Mesenchymal stem cell (in vitro differentiated cells and primary cell): ENCODE data around the gene CDK6.

Experiments used
- DNase-seq: peaks from one replicate; pipeline ENCODE4 v3.0.0-alpha.2; 2013
- H2AFZ ChIP-seq: one replicate; pipeline ENCODE4 v1.6.1; 2013; ENCODE audit warnings: low read depth, mild to moderate bottlenecking, control low read depth, inconsistent platforms, low read length, moderate library complexity
- H2AK5ac ChIP-seq: 2 replicates; pipeline ENCODE4 v1.6.1; 2013; ENCODE audit warnings: low read length, moderate library complexity, mild to moderate bottlenecking, inconsistent platforms; ENCODE audit not compliant: severe bottlenecking
- H2BK120ac ChIP-seq: one replicate; pipeline ENCODE4 v1.6.1; 2013; ENCODE audit warnings: low read depth, mild to moderate bottlenecking, inconsistent platforms, low read length, moderate library complexity
- H2BK12ac ChIP-seq, 2 experiments: one replicate each; pipeline ENCODE4 v1.6.1; 2013; ENCODE audit warnings: inconsistent platforms in 2 of 2, low read length in 2 of 2, mild to moderate bottlenecking in 2 of 2, moderate library complexity in 2 of 2, control low read depth in 1 of 2
- H2BK15ac ChIP-seq: one replicate; pipeline ENCODE4 v1.6.1; 2013; ENCODE audit warnings: mild to moderate bottlenecking, low read depth, inconsistent platforms; ENCODE audit not compliant: poor library complexity, severe bottlenecking
- H2BK5ac ChIP-seq: 2 replicates; pipeline ENCODE4 v1.6.1; 2013; ENCODE audit warnings: low read depth, mild to moderate bottlenecking, low read length, control low read depth, inconsistent platforms; ENCODE audit not compliant: poor library complexity, severe bottlenecking
- H3K14ac ChIP-seq, 2 experiments: one replicate each; pipeline ENCODE4 v1.6.1; 2013; ENCODE audit warnings: inconsistent platforms in 2 of 2, low read length in 2 of 2, control low read depth in 1 of 2, mild to moderate bottlenecking in 1 of 2, moderate library complexity in 1 of 2
- H3K18ac ChIP-seq, 2 experiments: one replicate each; pipeline ENCODE4 v1.6.1; 2013; ENCODE audit warnings: inconsistent platforms in 2 of 2, low read length in 2 of 2, control low read depth in 1 of 2, low read depth in 1 of 2, mild to moderate bottlenecking in 1 of 2
- H3K23ac ChIP-seq, 2 experiments: one replicate each; pipeline ENCODE4 v1.6.1; 2013; ENCODE audit warnings: inconsistent platforms in 2 of 2, low read length in 2 of 2, mild to moderate bottlenecking in 2 of 2, moderate library complexity in 2 of 2, control low read depth in 1 of 2
- H3K27ac ChIP-seq: 2 replicates; pipeline ENCODE4 v1.5.1; 2013; ENCODE audit warnings: mild to moderate bottlenecking, moderate library complexity, low read length, control low read depth, inconsistent platforms; ENCODE audit not compliant: poor library complexity, severe bottlenecking
- H3K27me3 ChIP-seq, 2 experiments: 2 replicates each; pipeline versions ENCODE4 v1.6.1 to v1.7.0; 2013; ENCODE audit warnings: low read length in 2 of 2, mild to moderate bottlenecking in 2 of 2, moderate library complexity in 2 of 2, control low read depth in 1 of 2, inconsistent platforms in 1 of 2; ENCODE audit not compliant: control insufficient read depth in 1 of 2, insufficient read depth in 1 of 2
- H3K36me3 ChIP-seq, 2 experiments: 2 replicates each; pipeline versions ENCODE4 v1.6.1 to v1.7.0; 2013; ENCODE audit warnings: low read length in 2 of 2, control low read depth in 1 of 2, inconsistent platforms in 1 of 2, low read depth in 1 of 2, mild to moderate bottlenecking in 1 of 2; ENCODE audit not compliant: insufficient read depth in 2 of 2, control insufficient read depth in 1 of 2
- H3K4ac ChIP-seq, 2 experiments: one replicate each; pipeline ENCODE4 v1.6.1; 2013; ENCODE audit warnings: inconsistent platforms in 2 of 2, low read length in 2 of 2, mild to moderate bottlenecking in 2 of 2, moderate library complexity in 2 of 2, control low read depth in 1 of 2, low read depth in 1 of 2
- H3K4me1 ChIP-seq: 2 replicates; pipeline ENCODE4 v1.6.1; 2013; ENCODE audit warnings: low read depth, low read length, control low read depth; ENCODE audit not compliant: control insufficient read depth, insufficient read depth
- H3K4me2 ChIP-seq: 2 replicates; pipeline ENCODE4 v1.6.1; 2013; ENCODE audit warnings: low read length, mild to moderate bottlenecking, inconsistent platforms; ENCODE audit not compliant: poor library complexity, severe bottlenecking
- H3K4me3 ChIP-seq, 2 experiments: 2 replicates each; pipeline versions ENCODE4 v1.5.1 to v1.7.0; 2013; ENCODE audit warnings: low read length in 2 of 2, mild to moderate bottlenecking in 2 of 2, control low read depth in 1 of 2, low read depth in 1 of 2; ENCODE audit not compliant: insufficient read depth in 1 of 2
- H3K79me1 ChIP-seq: replicated peaks from 2 replicates; pipeline ENCODE4 v1.6.1; 2013; ENCODE audit warnings: mild to moderate bottlenecking, control low read depth, low read length, inconsistent platforms; ENCODE audit not compliant: poor library complexity, severe bottlenecking
- H3K9ac ChIP-seq: 2 replicates; pipeline ENCODE4 v1.7.0; 2013; ENCODE audit warnings: mild to moderate bottlenecking, low read length, moderate library complexity
- H3K9me3 ChIP-seq: 2 replicates; pipeline ENCODE4 v1.7.0; 2013; ENCODE audit warnings: mild to moderate bottlenecking, low read length; ENCODE audit not compliant: control insufficient read depth
- H4K8ac ChIP-seq: one replicate; pipeline ENCODE4 v1.6.1; 2013; ENCODE audit warnings: inconsistent platforms, mild to moderate bottlenecking, low read length, moderate library complexity
- H4K91ac ChIP-seq: one replicate; pipeline ENCODE4 v1.6.1; 2013; ENCODE audit warnings: mild to moderate bottlenecking, low read length, inconsistent platforms
- WGBS: methylation state at CpG from one replicate; pipeline ENCODE4 v1.1.7; 2013; ENCODE audit warnings: mixed read lengths; 5-methylcytosine and 5-hydroxymethylcytosine counted together

Gene CDK6

GRCh38 chr7:92613720-92614119 lies 222.7 kb downstream of the CDK6 start:
- H4K8ac ChIP-seq = no peak overlapping the region
- H2BK5ac ChIP-seq = no peak overlapping the region
- H3K14ac ChIP-seq = no peak overlapping the region
- no peak overlapping the region for H2BK15ac ChIP-seq
- H3K18ac ChIP-seq = no peak overlapping the region
- no peak overlapping the region for H3K27ac ChIP-seq
- no peaks in the 10 kb centered on the region for H3K9me3 ChIP-seq
- no peak overlapping the region for H3K4me2 ChIP-seq
- no peak overlapping the region for H2BK12ac ChIP-seq
- no peak overlapping the region for H3K23ac ChIP-seq
- H3K36me3 ChIP-seq = peaks cover 21 to 37% of the 10 kb centered on the region in 2 experiments
- DNase-seq = no peak
- peak overlapping the region; percentile 22 for H3K9ac ChIP-seq
- H3K79me1 ChIP-seq = peaks cover 33% of the 10 kb centered on the region
- no peaks in the 10 kb centered on the region for H3K27me3 ChIP-seq
- no peak overlapping the region for H2BK120ac ChIP-seq
- H2AK5ac ChIP-seq = no peak overlapping the region
- H3K4me3 ChIP-seq = no peak overlapping the region
- H3K4ac ChIP-seq = no peak overlapping the region
- H2AFZ ChIP-seq = no peak overlapping the region
- WGBS = 99% methylated on average over 3 of the region's 3 CpGs
- H4K91ac ChIP-seq = no peak overlapping the region
- peaks cover 3% of the 10 kb centered on the region for H3K4me1 ChIP-seq

- H3K23ac ChIP-seq = no peak overlapping the region
- no peak overlapping the region for H3K27ac ChIP-seq
- peaks cover 35% of the 10 kb centered on the region for H3K79me1 ChIP-seq
- no peak overlapping the region for H3K4ac ChIP-seq
- peaks cover 24 to 36% of the 10 kb centered on the region in 2 experiments for H3K36me3 ChIP-seq
- H3K9me3 ChIP-seq = no peaks in the 10 kb centered on the region
- H2AK5ac ChIP-seq = no peak overlapping the region
- H3K14ac ChIP-seq = no peak overlapping the region
- no peak for DNase-seq
- H2BK15ac ChIP-seq = no peak overlapping the region
- peak overlapping the region; percentile 66 for H3K9ac ChIP-seq
- peaks cover 3% of the 10 kb centered on the region for H3K4me1 ChIP-seq
- no peak overlapping the region for H3K18ac ChIP-seq
- H2BK120ac ChIP-seq = no peak overlapping the region
- no peak overlapping the region for H2BK12ac ChIP-seq
- H3K27me3 ChIP-seq = no peaks in the 10 kb centered on the region
- no peak overlapping the region for H2BK5ac ChIP-seq
- H4K91ac ChIP-seq = no peak overlapping the region
- H3K4me2 ChIP-seq = no peak overlapping the region
- no peak overlapping the region for H2AFZ ChIP-seq
- H3K4me3 ChIP-seq = peak overlapping the region in 1 of 2 experiments; percentile 29
- no peak overlapping the region for H4K8ac ChIP-seq
Measured at GRCh38 chr7:92613214-92613613, 223.2 kb downstream of the CDK6 start.

DNA sequence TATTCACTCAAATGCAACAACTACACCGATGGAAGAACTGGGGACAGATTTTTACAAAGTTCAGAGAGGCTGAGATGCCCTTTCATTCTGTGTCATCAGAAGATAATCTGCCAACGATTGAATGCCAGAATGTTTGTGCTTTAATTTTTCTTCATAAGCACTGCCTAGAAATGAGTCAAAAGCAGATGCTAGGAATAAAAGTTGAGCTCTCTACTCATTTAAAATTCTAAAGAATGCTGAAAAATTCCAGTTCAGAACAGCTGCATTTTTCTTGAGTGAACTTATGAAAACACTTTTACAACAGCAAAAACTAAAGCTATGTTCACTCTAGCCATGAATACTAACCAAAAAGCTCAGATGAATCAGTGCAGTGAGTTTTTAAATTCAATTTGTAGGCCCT lies 223.9 kb downstream of the CDK6 start:
- H4K8ac ChIP-seq = no peak overlapping the region
- H2AFZ ChIP-seq = no peak overlapping the region
- no peak for DNase-seq
- peak overlapping the region; percentile 66 for H3K9ac ChIP-seq
- WGBS = 100% methylated on average over 2 of the region's 2 CpGs
- H3K18ac ChIP-seq = no peak overlapping the region
- H4K91ac ChIP-seq = no peak overlapping the region
- H3K27me3 ChIP-seq = no peaks in the 10 kb centered on the region
- no peak overlapping the region for H3K23ac ChIP-seq
- H3K79me1 ChIP-seq = peaks cover 30% of the 10 kb centered on the region
- no peak overlapping the region for H3K14ac ChIP-seq
- no peak overlapping the region for H2BK120ac ChIP-seq
- peak overlapping the region; percentile 31 for H3K27ac ChIP-seq
- no peak overlapping the region for H3K4me2 ChIP-seq
- no peak overlapping the region for H2AK5ac ChIP-seq
- no peak overlapping the region for H3K4ac ChIP-seq
- peaks cover 19 to 29% of the 10 kb centered on the region in 2 experiments for H3K36me3 ChIP-seq
- H3K9me3 ChIP-seq = no peaks in the 10 kb centered on the region
- H2BK15ac ChIP-seq = no peak overlapping the region
- H2BK5ac ChIP-seq = no peak overlapping the region
- peak overlapping the region in 1 of 2 experiments; percentile 20 for H3K4me3 ChIP-seq
- H2BK12ac ChIP-seq = no peak overlapping the region
- H3K4me1 ChIP-seq = peaks cover 3% of the 10 kb centered on the region

DNA sequence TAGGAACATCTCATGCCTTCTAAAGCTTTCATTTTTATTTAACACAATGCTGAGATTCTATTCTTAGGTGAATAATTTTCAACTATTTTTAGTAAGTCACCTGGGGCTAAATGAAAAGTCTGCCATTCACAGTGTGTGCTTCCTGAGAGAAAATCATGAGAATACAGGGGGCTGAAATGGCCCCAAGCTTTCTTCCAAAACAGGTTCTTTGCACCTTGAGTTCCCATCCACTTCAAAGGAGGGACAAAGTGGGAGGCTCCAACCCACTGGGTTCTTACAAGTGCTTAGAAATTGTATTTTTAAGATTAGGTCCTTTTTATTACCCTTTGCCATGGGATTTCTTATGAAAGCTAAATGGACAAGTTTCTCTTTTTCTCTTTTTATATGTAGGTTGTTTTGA lies 224.6 kb downstream of the CDK6 start:
- no peaks in the 10 kb centered on the region for H3K9me3 ChIP-seq
- no peak overlapping the region for H2AK5ac ChIP-seq
- peak overlapping the region; percentile 66 for H3K9ac ChIP-seq
- no peak overlapping the region for H2BK120ac ChIP-seq
- peaks cover 18 to 22% of the 10 kb centered on the region in 2 experiments for H3K36me3 ChIP-seq
- DNase-seq = no peak
- H4K8ac ChIP-seq = no peak overlapping the region
- H2BK15ac ChIP-seq = no peak overlapping the region
- no peaks in the 10 kb centered on the region for H3K27me3 ChIP-seq
- H3K14ac ChIP-seq = no peak overlapping the region
- H3K18ac ChIP-seq = no peak overlapping the region
- H3K4ac ChIP-seq = no peak overlapping the region
- peaks cover 29% of the 10 kb centered on the region for H3K79me1 ChIP-seq
- no peak overlapping the region for H4K91ac ChIP-seq
- H3K4me2 ChIP-seq = no peak overlapping the region
- H3K4me1 ChIP-seq = peaks cover 3% of the 10 kb centered on the region
- H3K4me3 ChIP-seq = peak overlapping the region in 1 of 2 experiments; percentile 20
- no peak overlapping the region for H3K27ac ChIP-seq
- H3K23ac ChIP-seq = no peak overlapping the region
- H2AFZ ChIP-seq = no peak overlapping the region
- H2BK12ac ChIP-seq = no peak overlapping the region
- H2BK5ac ChIP-seq = no peak overlapping the region
